Glomerular endothelial cell (primary cell): Measurements from ENCODE around the gene RALBP1. TPM values are rescaled to one million over a fixed set of nuclear protein-coding genes. Genes with fewer than 3 reads are reported as not detected.
"Not testable (repeated sequence)": the region's sequence is repeated elsewhere in the genome, so short reads cannot be mapped to it uniquely, and the experiment has no call there.

ENCODE experiments used
- DNase-seq: peaks from one replicate; pipeline ENCODE4 v3.0.0-alpha.2; 2011; ENCODE audit warnings: low read depth, low spot score; ENCODE audit errors: extremely low read depth
- total RNA-seq: library from RNA; depleted of rRNA; stranded (reverse); fragments of >200 nt; gene quantifications from 2 replicates; pipeline ENCODE4 v1.2.3, GENCODE V29; 2015

Gene RALBP1
- 73.5 and 84.5 TPM in 2 replicates for total RNA-seq

GRCh38 chr18:9474983-9475642 lies at the start of gene RALBP1:
Gene RALBP1 (plus strand): TSS chr18:9475513. CDS start chr18:9513046, 37,533 bp downstream.
- DNase-seq, result peak; percentile 89

GRCh38 chr18:9426753-9427152 lies 48.6 kb upstream of the RALBP1 start:
- DNase-seq, result no peak

GRCh38 chr18:9428301-9428706 lies 47.0 kb upstream of the RALBP1 start:
- DNase-seq, result no peak

GRCh38 chr18:9428862-9429661 lies 46.3 kb upstream of the RALBP1 start:
- DNase-seq, result no peak

GRCh38 chr18:9429662-9429993 lies 45.7 kb upstream of the RALBP1 start:
- DNase-seq, result no peak

- not testable (repeated sequence) for DNase-seq
Measured at GRCh38 chr18:9430315-9430714, 45.0 kb upstream of the RALBP1 start.

GRCh38 chr18:9431296-9431695 lies 44.0 kb upstream of the RALBP1 start:
- DNase-seq, result no peak

- not testable (repeated sequence) for DNase-seq
Measured at GRCh38 chr18:9433122-9433521, 42.2 kb upstream of the RALBP1 start.

- DNase-seq, result no peak
Measured at GRCh38 chr18:9433671-9434121, 41.6 kb upstream of the RALBP1 start.

GRCh38 chr18:9434122-9434701 lies 41.1 kb upstream of the RALBP1 start:
- DNase-seq, result no peak

- DNase-seq, result no peak
Measured at GRCh38 chr18:9435041-9435440, 40.3 kb upstream of the RALBP1 start.

GRCh38 chr18:9436206-9436929 lies 38.9 kb upstream of the RALBP1 start:
- no peak for DNase-seq

GRCh38 chr18:9437021-9437437 lies 38.3 kb upstream of the RALBP1 start:
- no peak for DNase-seq

GRCh38 chr18:9437672-9438071 lies 37.6 kb upstream of the RALBP1 start:
- no peak for DNase-seq

- no peak for DNase-seq
Measured at GRCh38 chr18:9441061-9441460, 34.3 kb upstream of the RALBP1 start.

- DNase-seq, result no peak
Measured at GRCh38 chr18:9444549-9444948, 30.8 kb upstream of the RALBP1 start.

GRCh38 chr18:9446839-9447238 lies 28.5 kb upstream of the RALBP1 start:
- DNase-seq, result no peak

GRCh38 chr18:9447334-9447733 lies 28.0 kb upstream of the RALBP1 start:
- no peak for DNase-seq

- DNase-seq, result no peak
Measured at GRCh38 chr18:9449600-9450414, 25.5 kb upstream of the RALBP1 start.

GRCh38 chr18:9450920-9451319 lies 24.4 kb upstream of the RALBP1 start:
- not testable (repeated sequence) for DNase-seq
